HepG2 (cell line): ENCODE measurements around the gene RDH12. TPM values are rescaled to one million over a fixed set of nuclear protein-coding genes. Genes with fewer than 3 reads are reported as not detected.

Experiments
- ATAC-seq: fragments of 200-7000 bp; cut with Tn5 transposase; 3 replicates; pipeline ENCODE4 v1.9.1; 2020; ENCODE audit warnings: mild to moderate bottlenecking, moderate library complexity
- BruUV-seq: library from RNA; stranded (reverse); fragments of 400-500 nt; replicated peaks from 2 replicates; lab custom pipeline; 2021; lab: Mats Ljungman, UMichigan
- CTCF ChIA-PET: fragments of 300-600 bp; formaldehyde crosslinking; extraction: SDS; loops from one replicate; lab custom pipeline; 2021; ENCODE audit warnings: low total read pairs, inconsistent platforms, low intra/inter-chr PET ratio; lab: Yijun Ruan, JAX
- POLR2A ChIA-PET: fragments of 350-600 bp; sonication (Branson Sonifier 250); formaldehyde crosslinking; loops from one replicate; lab custom pipeline; 2020; ENCODE audit warnings: antibody characterized with exemption, inconsistent platforms; lab: Yijun Ruan, JAX
- DNase-seq: peaks from one replicate; pipeline ENCODE4 v3.0.0-alpha.2; 2015; ENCODE audit warnings: low spot score
- FAIRE-seq: peaks from 3 replicates; lab custom pipeline; 2011; peaks lifted over from hg19 to GRCh38; lab: Jason Lieb, UNC
- H2AFZ ChIP-seq: one replicate; pipeline ENCODE4 v1.6.1; 2011; ENCODE audit warnings: low read length, inconsistent platforms
- H3K27ac ChIP-seq: fragments of 300-600 bp; 3 replicates; pipeline ENCODE4 v1.8.0; 2011; ENCODE audit warnings: mixed run types, mild to moderate bottlenecking, mixed read lengths, low read length, inconsistent platforms; ENCODE audit not compliant: insufficient read depth; ENCODE audit errors: extremely low read length
- H3K27me3 ChIP-seq, 2 experiments: fragments of 200-600 bp in 1 of 2; 2 replicates in 1 of 2; 3 replicates in 1 of 2; pipeline versions ENCODE4 v1.6.0 to v1.8.0; 2011; ENCODE audit warnings: low read length in 2 of 2, mild to moderate bottlenecking in 2 of 2, moderate library complexity in 2 of 2, inconsistent platforms in 1 of 2; ENCODE audit not compliant: insufficient read depth in 2 of 2, control insufficient read depth in 1 of 2
- H3K36me3 ChIP-seq, 2 experiments: fragments of 200-600 bp in 1 of 2; replicated peaks in 1 of 2; 2 replicates in 1 of 2; 3 replicates in 1 of 2; pipeline versions ENCODE4 v1.5.1 to v1.8.0; 2011; ENCODE audit warnings: low read length in 2 of 2, inconsistent platforms in 1 of 2; ENCODE audit not compliant: insufficient read depth in 2 of 2, control insufficient read depth in 1 of 2
- H3K4me1 ChIP-seq: 2 replicates; pipeline ENCODE4 v1.5.1; 2012; ENCODE audit warnings: low read length, inconsistent platforms; ENCODE audit not compliant: insufficient read depth
- H3K4me2 ChIP-seq: 2 replicates; pipeline ENCODE4 v1.6.0; 2011; ENCODE audit warnings: low read depth, low read length, inconsistent platforms
- H3K4me3 ChIP-seq, 3 experiments: fragments of 200-600 bp in 1 of 3; sonication (generic), shearing (Covaris generic) in 1 of 3; replicated peaks in 1 of 3; 2 replicates each; pipeline ENCODE4 v1.5.1; 2011 to 2016; ENCODE audit warnings: low read length in 3 of 3, inconsistent platforms in 2 of 3, low read depth in 2 of 3, mild to moderate bottlenecking in 2 of 3, control low read depth in 1 of 3, mixed read lengths in 1 of 3; ENCODE audit not compliant: insufficient read depth in 1 of 3
- H3K79me2 ChIP-seq: one replicate; pipeline ENCODE4 v1.6.1; 2011; ENCODE audit warnings: low read length, inconsistent platforms; ENCODE audit not compliant: insufficient read depth
- H3K9ac ChIP-seq: 2 replicates; pipeline ENCODE4 v1.6.0; 2011; ENCODE audit warnings: mild to moderate bottlenecking, low read depth, low read length, inconsistent platforms; ENCODE audit not compliant: insufficient read depth
- H3K9me3 ChIP-seq: 2 replicates; pipeline ENCODE4 v1.5.1; 2012; ENCODE audit warnings: mild to moderate bottlenecking, low read length
- H4K20me1 ChIP-seq: 2 replicates; pipeline ENCODE4 v1.6.0; 2011; ENCODE audit warnings: inconsistent platforms, mild to moderate bottlenecking, low read length, moderate library complexity; ENCODE audit not compliant: insufficient read depth
- AGO1 ChIP-seq: fragments of 200-400 bp; formaldehyde crosslinking; IDR thresholded peaks from 2 replicates; pipeline ENCODE4 v1.6.1; 2017; ENCODE audit warnings: mild to moderate bottlenecking, low read depth, low read length, moderate library complexity; ENCODE audit not compliant: poor library complexity, severe bottlenecking
- ELF3 ChIP-seq: IDR thresholded peaks from 2 replicates; pipeline ENCODE4 v1.6.1; 2016; ENCODE audit warnings: missing genetic modification reagents, missing compliant biosample characterization
- FOXA3 ChIP-seq: IDR thresholded peaks from 2 replicates; pipeline ENCODE4 v1.6.1; 2016; ENCODE audit warnings: missing genetic modification reagents, missing compliant biosample characterization
- FOXC1 ChIP-seq: sonication (generic); formaldehyde crosslinking; IDR thresholded peaks from 2 replicates; pipeline ENCODE4 v1.8.0; 2022; ENCODE audit warnings: mild to moderate bottlenecking, missing genetic modification reagents, borderline replicate concordance
- GPN1 ChIP-seq: sonication (generic); formaldehyde crosslinking; IDR thresholded peaks from 2 replicates; pipeline ENCODE4 v1.5.1; 2020; ENCODE audit warnings: missing genetic modification reagents, borderline replicate concordance
- HOXA5 ChIP-seq: sonication (generic); formaldehyde crosslinking; IDR thresholded peaks from 2 replicates; pipeline ENCODE4 v1.4.0; 2020; ENCODE audit warnings: missing genetic modification reagents
- JUNB ChIP-seq: sonication (generic); formaldehyde crosslinking; IDR thresholded peaks from 2 replicates; pipeline ENCODE4 v1.8.0; 2022; ENCODE audit warnings: missing genetic modification reagents, mild to moderate bottlenecking, borderline replicate concordance
- MATR3 ChIP-seq: sonication (generic); formaldehyde crosslinking; IDR thresholded peaks from 2 replicates; pipeline ENCODE4 v1.4.0; 2020; ENCODE audit warnings: missing genetic modification reagents
- NR0B2 ChIP-seq: sonication (generic); formaldehyde crosslinking; IDR thresholded peaks from 2 replicates; pipeline ENCODE4 v1.4.0; 2020; ENCODE audit warnings: mild to moderate bottlenecking, missing genetic modification reagents
- RXRA ChIP-seq: sonication (generic); formaldehyde crosslinking; IDR thresholded peaks from 2 replicates; pipeline ENCODE4 v1.5.1; 2020; ENCODE audit warnings: missing genetic modification reagents
- SOX13 ChIP-seq, 3 experiments: fragments of 450-650 bp in 1 of 3; sonication (generic) in 1 of 3; formaldehyde crosslinking in 1 of 3; IDR thresholded peaks in 2 of 3; conservative IDR thresholded peaks in 1 of 3; 2 replicates each; pipeline versions ENCODE4 v1.5.0 to v1.6.1; 2016 to 2020; ENCODE audit warnings: antibody characterized with exemption in 1 of 3, mild to moderate bottlenecking in 1 of 3, missing compliant biosample characterization in 1 of 3, missing genetic modification reagents in 1 of 3, moderate library complexity in 1 of 3
- U2AF1 ChIP-seq: fragments of 200-400 bp; formaldehyde crosslinking; optimal IDR thresholded peaks from 2 replicates; pipeline ENCODE3; 2017; ENCODE audit warnings: mild to moderate bottlenecking, low read depth, low read length
- ZMYM2 ChIP-seq: sonication (generic); formaldehyde crosslinking; IDR thresholded peaks from 2 replicates; pipeline ENCODE4 v1.8.0; 2022; ENCODE audit warnings: mild to moderate bottlenecking, missing genetic modification reagents
- ZNF337 ChIP-seq: sonication (generic); formaldehyde crosslinking; IDR thresholded peaks from 2 replicates; pipeline ENCODE4 v1.5.1; 2020; ENCODE audit warnings: missing genetic modification reagents, low read depth, mild to moderate bottlenecking, borderline replicate concordance
- ZNF556 ChIP-seq: sonication (generic); formaldehyde crosslinking; IDR thresholded peaks from 2 replicates; pipeline ENCODE4 v1.4.0; 2020; ENCODE audit warnings: mild to moderate bottlenecking, missing genetic modification reagents, borderline replicate concordance
- ZNF569 ChIP-seq: sonication (generic); formaldehyde crosslinking; IDR thresholded peaks from 2 replicates; pipeline ENCODE4 v1.5.0; 2020; ENCODE audit warnings: mild to moderate bottlenecking, missing genetic modification reagents, moderate library complexity, borderline replicate concordance
- ZNF609 ChIP-seq: sonication (generic); formaldehyde crosslinking; IDR thresholded peaks from 2 replicates; pipeline ENCODE4 v1.4.0; 2020; ENCODE audit warnings: mild to moderate bottlenecking, missing genetic modification reagents, borderline replicate concordance
- ZNF724P ChIP-seq: sonication (generic); formaldehyde crosslinking; IDR thresholded peaks from 2 replicates; pipeline ENCODE4 v1.8.0; 2022; ENCODE audit warnings: missing genetic modification reagents, borderline replicate concordance
- WGBS: methylation state at CpG from one replicate; pipeline ENCODE4 v1.1.6; 2017; ENCODE audit warnings: low lambda C conversion rate; 5-methylcytosine and 5-hydroxymethylcytosine counted together
- in situ Hi-C: cut with HindIII; loops from 2 replicates; pipeline ENCODE4 v1.10.0; 2017; ENCODE audit warnings: low pct_unique_long_range_greater_than_20kb; ENCODE audit not compliant: extremely low pct_ligation_motif_present
- intact Hi-C: fragments of 100-400 bp; cut with micrococcal nuclease; formaldehyde crosslinking; loops from one replicate; pipeline ENCODE4 v1.10.0; 2022; ENCODE audit not compliant: unreplicated experiment
- polyA plus RNA-seq, 8 experiments: library from polyadenylated mRNA; depleted of rRNA in 3 of 8; stranded (reverse) in 7 of 8; unstranded in 1 of 8; fragments of >200 nt; fragmentation: Illumina TruSeq in 4 of 8; extraction: Trizol in 4 of 8; gene quantifications; 2 replicates each; pipeline versions ENCODE4 v1.2.1 to v1.2.3, GENCODE V29; 2011 to 2016; ENCODE audit warnings: low read depth in 4 of 8, missing spikeins in 1 of 8, mixed read lengths in 1 of 8; ENCODE audit not compliant: insufficient read depth in 1 of 8
- total RNA-seq, 5 experiments: library from RNA; depleted of rRNA; stranded (reverse); fragments of >200 nt; fragmentation: Illumina TruSeq; extraction: Trizol; gene quantifications; 2 replicates each; pipeline ENCODE4 v1.2.3, GENCODE V29; 2016; ENCODE audit warnings: low read depth in 1 of 5

Gene RDH12
- total and polyA plus RNA-seq, 2 of the 13 experiments (the other 11 are each of a cell fraction or from before 2014, with no cell fraction given), result 1.6 to 2.1 TPM

GRCh38 chr14:67738740-67739504 lies 37.2 kb downstream of the RDH12 start:
- in situ Hi-C loops, result no loop called here
- H3K4me3 ChIP-seq, result peak overlapping the region in 2 of 3 experiments; percentile 1 to 55; a peak in 3 of 6 replicates
- DNase-seq (peak; percentile 94), ATAC-seq (peak; percentile 97), FAIRE-seq (peak; percentile 97)
- H3K27ac ChIP-seq, result peak overlapping the region; percentile 79
- 20% methylated on average over 12 of the region's 12 CpGs for WGBS
- CTCF ChIA-PET, result no interaction called here
- intact Hi-C loops, result loop anchor here (1.0 kb wide), 1 partner anchor 24 kb away; no protein-coding TSS in a partner anchor
- H4K20me1 ChIP-seq, result no peaks in the 10 kb centered on the region
- peak overlapping the region; percentile 60 for H2AFZ ChIP-seq
- BruUV-seq, result TSS peak; percentile 93
- H3K79me2 ChIP-seq, result no peaks in the 10 kb centered on the region
- peaks cover 44% of the 10 kb centered on the region for H3K4me1 ChIP-seq
- H3K4me2 ChIP-seq, result peak overlapping the region; percentile 66
- H3K9me3 ChIP-seq, result no peaks in the 10 kb centered on the region
- no peaks in the 10 kb centered on the region for H3K36me3 ChIP-seq
- no peaks in the 10 kb centered on the region for H3K27me3 ChIP-seq
- POLR2A ChIA-PET, result interaction anchor here (0.6 to 1.6 kb wide), 7 partner anchors 11 to 139 kb away, joined by 3 to 20 read pairs (median 6); partner anchors contain the start of genes PIGH, RDH11 and ZFYVE26
- peak overlapping the region; percentile 39 for H3K9ac ChIP-seq
- peak; percentile 23; the same call in 1 of the 2 replicates for TF ChIP-seq ELF3 (CRISPR knock-in tag)
- TF ChIP-seq FOXA3, result peak; percentile 65
- TF ChIP-seq ZNF556 (CRISPR knock-in tag), result peak; percentile 66; the same call in 1 of the 2 replicates
- TF ChIP-seq AGO1, result no peak
- no peak for TF ChIP-seq U2AF1
- TF ChIP-seq ZNF609 (CRISPR knock-in tag), result peak; percentile 53; the same call in 1 of the 2 replicates
- no peak for TF ChIP-seq ZNF569
- no peak for TF ChIP-seq HOXA5 (CRISPR knock-in tag)
- peak; percentile 76 for TF ChIP-seq SOX13 (IDR thresholded peaks at IDR 0.05)
- TF ChIP-seq SOX13 (CRISPR knock-in tag; conservative IDR thresholded peaks at IDR 0.05 in 1 of 2, IDR thresholded peaks at IDR 0.05 in 1 of 2), result peak in 1 of 2 experiments; percentile 99; a peak in 2 of 4 replicates
- no peak for TF ChIP-seq FOXC1 (CRISPR knock-in tag)
- no peak for TF ChIP-seq MATR3 (CRISPR knock-in tag)
- no peak for TF ChIP-seq JUNB
- peak; percentile 43; the same call in 1 of the 2 replicates for TF ChIP-seq RXRA (CRISPR knock-in tag)
- no peak for TF ChIP-seq ZNF337 (CRISPR knock-in tag)
- 0 out of 2 replicates have a peak, but pooled peaks have one; percentile 54 for TF ChIP-seq ZMYM2 (CRISPR knock-in tag)
- no peak for TF ChIP-seq GPN1 (CRISPR knock-in tag)
- TF ChIP-seq NR0B2 (CRISPR knock-in tag), result no peak
- TF ChIP-seq ZNF724P (CRISPR knock-in tag), result peak; percentile 40; the same call in 1 of the 2 replicates
